Measurements from ENCODE around the gene DAND5. TPM values are rescaled to one million over a fixed set of nuclear protein-coding genes. Genes with fewer than 3 reads are reported as not detected.

Gene DAND5
- total RNA-seq, 3 donors from 2014 or later (not counting 1 experiment from before 2014, with no cell fraction given) = not detected

GRCh38 chr19:13012390-13012689, 43.0 kb downstream of the DAND5 start:
- H3K27ac Mint-ChIP-seq = peak overlapping the region; percentile 82 to 89
- Histone ChIP-seq H3K4me1 (ENCODE audit: control insufficient read depth, insufficient read depth, low read length) (peaks cover 32% of the 10 kb centered on the region), H3K4me3 (ENCODE audit: low read length) (peak overlapping the region; percentile 18), H3K27me3 (ENCODE audit: control insufficient read depth, insufficient read depth, low read length) (peaks cover 68% of the 10 kb centered on the region), H3K9me3 (ENCODE audit: control insufficient read depth, insufficient read depth, low read length) (no peaks in the 10 kb centered on the region), H3K36me3 (ENCODE audit: control insufficient read depth, insufficient read depth, low read length) (no peaks in the 10 kb centered on the region), H3K27ac (ENCODE audit: low read length) (no peak overlapping the region)
- H3K9me3 Mint-ChIP-seq = no peaks in the 10 kb centered on the region
- peak overlapping the region; percentile 93 for H3K4me3 Mint-ChIP-seq
- H3K27me3 Mint-ChIP-seq (ENCODE audit: low read depth in 2 of 2) = peaks cover 51 to 71% of the 10 kb centered on the region in 2 donors
- no peak for TF ChIP-seq CTCF (IDR thresholded peaks at IDR 0.05)
- 8% methylated on average over 23 of the region's 23 CpGs for WGBS (ENCODE audit: insufficient coverage)
- H3K4me1 Mint-ChIP-seq = peaks cover 18 to 25% of the 10 kb centered on the region in 2 donors
- no peak for ATAC-seq
- H3K36me3 Mint-ChIP-seq = no peaks in the 10 kb centered on the region
- intact Hi-C loops (cut with micrococcal nuclease) = no loop called here
- DNase-seq = no peak

DNA sequence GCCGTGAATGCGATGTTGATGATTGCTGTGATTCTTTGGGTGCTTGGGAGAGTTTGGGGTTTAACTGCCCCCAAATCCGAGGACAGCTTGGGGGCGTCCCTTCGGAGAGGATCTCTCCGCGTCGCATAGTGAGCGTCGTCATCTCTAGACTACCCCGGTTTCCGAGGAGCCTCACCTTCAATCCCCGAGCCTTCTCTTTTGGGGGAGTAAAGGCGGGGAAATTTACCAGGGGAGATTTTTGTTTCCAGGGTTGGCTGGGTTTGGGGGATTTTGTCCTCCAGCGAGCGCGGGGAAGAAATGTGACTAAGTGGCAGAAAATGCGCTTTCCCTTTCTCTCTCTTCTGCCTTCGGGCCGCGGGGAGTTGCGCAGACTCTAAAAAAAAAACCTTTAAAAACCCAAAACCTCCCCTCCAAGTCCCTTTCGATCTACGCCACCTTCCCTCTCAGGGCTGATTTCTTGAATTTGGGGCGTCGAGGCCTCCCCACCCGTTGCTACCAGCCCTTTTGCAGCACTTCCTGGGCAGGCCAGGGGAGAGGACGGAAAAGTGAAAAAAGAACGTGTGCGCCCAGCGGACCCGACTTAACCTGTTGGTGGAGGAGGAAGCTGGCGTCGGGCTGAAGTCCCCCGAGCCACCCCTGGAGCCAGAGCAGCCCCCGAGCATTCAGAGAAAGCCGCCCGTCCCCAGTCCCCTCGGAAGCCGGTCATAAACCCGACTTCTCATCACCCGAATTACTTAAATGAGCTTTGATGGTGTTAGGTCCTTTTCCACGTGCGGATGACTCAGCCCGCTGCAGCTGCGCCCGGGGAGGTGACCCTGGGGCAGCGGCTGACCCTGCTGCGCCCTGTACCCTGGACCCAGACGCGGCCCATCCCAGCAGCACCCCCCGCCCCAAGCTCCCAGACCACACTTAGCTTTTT, 43.6 kb downstream of the DAND5 start:
- H3K27me3 ChIP-seq (ENCODE audit: control insufficient read depth, insufficient read depth, low read length) = peaks cover 68% of the 10 kb centered on the region
- intact Hi-C loops (cut with micrococcal nuclease) = no loop called here

DNA sequence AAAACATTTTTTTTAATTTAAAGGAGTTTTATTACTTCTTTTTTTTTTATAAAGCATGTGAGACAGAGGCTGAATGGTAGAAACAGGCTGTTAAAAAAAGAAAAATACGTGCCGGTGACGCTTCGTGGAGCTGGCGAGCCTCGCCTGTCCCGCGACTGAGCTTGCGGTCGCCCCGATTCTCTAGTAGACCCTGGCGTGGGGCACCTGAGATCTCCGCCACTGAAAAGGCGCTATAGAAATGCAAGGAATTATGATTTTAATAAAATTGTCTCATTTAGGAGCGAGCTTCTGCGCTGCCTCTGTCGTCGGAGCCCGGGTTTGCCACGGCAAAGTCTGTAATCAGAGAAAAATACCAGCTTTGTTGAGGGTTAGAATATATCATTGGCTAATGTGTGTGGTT, 44.3 kb downstream of the DAND5 start:
- Histone ChIP-seq H3K27ac (ENCODE audit: low read length) (no peak overlapping the region), H3K9me3 (ENCODE audit: control insufficient read depth, insufficient read depth, low read length) (no peaks in the 10 kb centered on the region), H3K27me3 (ENCODE audit: control insufficient read depth, insufficient read depth, low read length) (peaks cover 66% of the 10 kb centered on the region), H3K36me3 (ENCODE audit: control insufficient read depth, insufficient read depth, low read length) (no peaks in the 10 kb centered on the region), H3K4me3 (ENCODE audit: low read length) (peak overlapping the region; percentile 18), H3K4me1 (ENCODE audit: control insufficient read depth, insufficient read depth, low read length) (peaks cover 32% of the 10 kb centered on the region)
- Mint-ChIP-seq H3K36me3 (no peaks in the 10 kb centered on the region), H3K4me1 (peaks cover 18 to 25% of the 10 kb centered on the region in 2 donors), H3K27ac (peak overlapping the region; percentile 68 to 89), H3K4me3 (peak overlapping the region; percentile 93), H3K27me3 (ENCODE audit: low read depth in 2 of 2) (peaks cover 54 to 77% of the 10 kb centered on the region in 2 donors), H3K9me3 (no peaks in the 10 kb centered on the region)
- DNase-seq (no peak), ATAC-seq (peak in 2 of 3 donors; percentile 16 to 30)
- 2% methylated on average over 20 of the region's 20 CpGs for WGBS (ENCODE audit: insufficient coverage)
- intact Hi-C loops (cut with micrococcal nuclease) = loop anchor here (2.0 kb wide), 1 partner anchor 29 kb away; no protein-coding TSS in a partner anchor
- TF ChIP-seq CTCF (IDR thresholded peaks at IDR 0.05) = no peak

More for the DNA sequence above, 43.6 kb downstream of the DAND5 start:
- ATAC-seq = peak; percentile 48 to 72 (median 67)
- peak; percentile 40 to 58 for DNase-seq
- peak overlapping the region; percentile 82 to 89 for H3K27ac Mint-ChIP-seq
- H3K27me3 Mint-ChIP-seq (ENCODE audit: low read depth in 2 of 2) = peaks cover 57 to 77% of the 10 kb centered on the region in 2 donors
- H3K9me3 Mint-ChIP-seq = no peaks in the 10 kb centered on the region
- H3K4me1 Mint-ChIP-seq = peaks cover 18 to 25% of the 10 kb centered on the region in 2 donors
- TF ChIP-seq CTCF (IDR thresholded peaks at IDR 0.05) = no peak
- peak overlapping the region; percentile 93 for H3K4me3 Mint-ChIP-seq
- no peaks in the 10 kb centered on the region for H3K36me3 Mint-ChIP-seq
- Histone ChIP-seq H3K27ac (ENCODE audit: low read length) (no peak overlapping the region), H3K9me3 (ENCODE audit: control insufficient read depth, insufficient read depth, low read length) (no peaks in the 10 kb centered on the region), H3K4me3 (ENCODE audit: low read length) (peak overlapping the region; percentile 18), H3K36me3 (ENCODE audit: control insufficient read depth, insufficient read depth, low read length) (no peaks in the 10 kb centered on the region), H3K4me1 (ENCODE audit: control insufficient read depth, insufficient read depth, low read length) (peaks cover 32% of the 10 kb centered on the region)
- WGBS (ENCODE audit: insufficient coverage) = 2% methylated on average over 51 of the region's 52 CpGs
